Ramos (cell line): ENCODE results near the gene UBTD1.

Experiments
- in situ Hi-C: fragments of 300-500 bp; cut with MboI; formaldehyde crosslinking; loops from one replicate; pipeline ENCODE4 v1.14.3; 2022; ENCODE audit warnings: low sequenced_read_pairs; ENCODE audit not compliant: unreplicated experiment

UBTD1 gene

GRCh38 chr10:97481071-97481470 is 17.7 kb upstream of the UBTD1 start:
- in situ Hi-C loops, result no loop called here

DNA sequence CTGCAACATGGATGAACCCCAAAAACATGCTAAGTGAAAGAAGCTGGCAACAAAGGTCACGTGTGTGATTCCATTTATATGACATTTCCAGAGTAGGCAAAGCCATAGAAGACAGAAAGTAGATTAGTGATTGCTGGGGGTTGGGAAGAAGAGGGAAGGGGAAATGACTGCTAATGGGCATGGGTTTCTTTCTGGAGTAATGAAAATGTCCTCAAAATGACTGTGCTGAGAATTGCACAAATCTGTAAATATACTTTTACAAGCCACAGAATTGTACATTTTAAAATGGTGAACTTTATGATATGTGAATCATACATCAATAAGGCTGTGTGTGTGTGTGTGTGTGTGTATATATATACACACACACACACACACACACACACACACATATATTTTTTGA is 16.3 kb upstream of the UBTD1 start:
- in situ Hi-C loops, result no loop called here

DNA sequence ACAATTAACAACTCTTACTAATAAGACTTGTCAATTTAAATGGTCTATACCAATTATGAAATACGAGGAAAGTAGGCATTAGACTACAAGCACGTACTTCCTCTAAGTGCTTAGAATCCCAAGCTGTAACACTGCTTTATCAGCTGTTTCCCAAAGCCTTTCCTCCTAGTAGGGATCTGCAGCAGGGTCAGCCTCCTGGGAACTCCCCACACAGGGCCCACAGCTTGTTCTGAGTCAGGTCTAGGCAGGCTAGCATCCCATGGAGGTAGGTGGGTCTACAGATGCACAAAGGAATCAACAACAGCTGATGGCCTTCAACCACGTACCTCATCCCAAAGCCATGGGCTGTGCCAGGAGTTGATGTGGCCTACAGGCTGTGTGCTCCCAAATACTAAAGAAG is 15.2 kb upstream of the UBTD1 start:
- in situ Hi-C loops, result no loop called here

DNA sequence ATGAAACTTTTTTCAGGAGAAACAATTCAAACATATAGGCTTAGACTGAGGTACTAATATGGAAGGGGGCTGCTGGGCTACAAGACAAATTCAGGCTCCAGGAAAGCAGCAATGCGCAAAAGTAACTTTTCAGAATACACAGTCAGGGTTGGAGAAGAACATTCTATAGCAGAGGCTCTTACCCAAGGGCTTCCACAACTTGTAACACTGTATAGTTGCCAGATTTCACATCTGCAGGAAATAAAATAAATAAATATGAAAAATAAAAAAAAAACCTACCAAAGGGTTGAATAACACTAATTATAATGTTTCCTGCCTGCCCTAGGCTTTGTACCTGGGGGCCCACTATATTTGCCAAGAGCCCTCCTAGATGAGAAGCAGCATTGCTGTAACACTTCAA is 14.8 kb upstream of the UBTD1 start:
- in situ Hi-C loops, result no loop called here

GRCh38 chr10:97485647-97486281 is 13.0 kb upstream of the UBTD1 start:
- in situ Hi-C loops, result no loop called here

- in situ Hi-C loops, result no loop called here
These were observed 8.1 kb upstream of the UBTD1 start for GRCh38 chr10:97490592-97490991.

DNA sequence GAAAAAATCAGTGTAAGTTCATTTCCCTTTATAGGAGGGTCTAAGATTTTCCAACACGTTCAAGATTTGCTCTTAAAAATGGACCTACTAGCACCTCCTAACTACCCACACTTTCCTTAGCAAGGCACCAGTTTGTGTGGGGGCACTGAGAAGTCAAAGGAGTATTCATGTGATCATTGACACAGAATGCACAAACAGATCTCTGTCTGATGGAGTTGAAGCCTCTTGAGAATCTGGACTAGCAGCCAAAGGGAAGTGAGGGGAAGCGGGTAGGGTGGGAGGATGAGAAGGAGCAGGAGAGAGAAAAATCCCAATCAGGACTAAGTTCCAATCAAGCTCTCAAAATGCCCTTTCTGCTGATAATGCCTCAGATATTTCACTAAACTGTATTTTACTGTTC is 4.6 kb upstream of the UBTD1 start:
- in situ Hi-C loops, result no loop called here

DNA sequence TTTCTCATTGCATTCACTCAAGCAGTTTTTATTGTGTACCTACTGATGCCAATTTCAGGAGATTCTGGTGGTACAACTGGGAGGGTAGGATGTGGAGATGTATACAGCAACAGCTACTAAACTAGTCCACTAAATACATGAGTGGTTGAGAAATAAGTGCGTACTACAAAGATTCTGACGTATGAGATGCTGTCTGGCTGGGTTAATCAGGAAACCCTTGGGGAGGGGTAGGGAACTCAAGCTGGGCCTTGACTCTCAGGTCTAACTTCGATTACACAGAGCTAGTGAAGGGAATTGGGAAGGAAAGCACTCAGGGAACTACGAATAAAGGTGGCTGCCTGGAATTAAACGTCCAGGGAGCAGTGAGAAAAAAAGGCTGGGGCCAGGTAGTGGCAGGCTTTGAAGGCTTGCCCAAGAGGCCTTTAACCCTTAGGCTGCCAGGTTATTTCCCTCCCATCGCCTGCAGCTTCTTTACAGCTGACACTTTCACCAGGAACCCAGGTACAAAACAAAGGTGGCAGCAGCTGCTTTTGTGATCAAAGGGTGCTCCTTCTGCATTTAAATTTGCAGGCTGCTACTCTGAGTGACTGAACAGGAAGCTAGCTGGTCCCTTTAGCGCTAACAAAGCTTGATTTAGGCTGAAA is 3.7 kb upstream of the UBTD1 start:
- in situ Hi-C loops, result no loop called here

DNA sequence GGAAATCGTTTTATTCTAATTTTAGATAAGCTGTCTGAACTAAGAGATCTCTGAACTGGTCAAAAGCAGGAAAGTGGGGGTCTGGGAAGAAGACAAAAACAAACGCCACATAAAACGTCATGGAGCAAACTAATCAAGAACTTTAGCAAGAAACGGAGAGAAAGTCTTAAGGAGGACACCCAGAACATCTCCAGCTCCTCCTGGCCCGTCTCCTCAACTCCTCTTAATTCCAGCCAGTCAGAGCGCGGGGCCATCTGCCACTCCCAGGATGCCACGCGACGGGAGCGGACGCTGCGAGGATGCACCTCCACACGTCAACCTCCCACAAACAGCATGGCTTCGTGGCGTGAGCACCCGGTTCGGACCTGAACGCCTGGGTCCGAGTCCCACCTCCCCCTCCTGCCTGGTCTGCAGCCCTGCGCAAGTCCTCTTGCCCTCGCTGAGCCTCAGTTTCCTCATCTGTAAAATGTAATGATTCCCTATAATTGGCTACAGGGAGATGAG is 1.1 kb upstream of the UBTD1 start:
- in situ Hi-C loops, result no loop called here

GRCh38 chr10:97498076-97498840 is 466 bp upstream of the UBTD1 start, which contains the start of gene MMS19:
Gene MMS19 (minus strand): TSS chr10:97498422. CDS start chr10:97498384, 38 bp downstream.
- in situ Hi-C loops, result no loop called here

DNA sequence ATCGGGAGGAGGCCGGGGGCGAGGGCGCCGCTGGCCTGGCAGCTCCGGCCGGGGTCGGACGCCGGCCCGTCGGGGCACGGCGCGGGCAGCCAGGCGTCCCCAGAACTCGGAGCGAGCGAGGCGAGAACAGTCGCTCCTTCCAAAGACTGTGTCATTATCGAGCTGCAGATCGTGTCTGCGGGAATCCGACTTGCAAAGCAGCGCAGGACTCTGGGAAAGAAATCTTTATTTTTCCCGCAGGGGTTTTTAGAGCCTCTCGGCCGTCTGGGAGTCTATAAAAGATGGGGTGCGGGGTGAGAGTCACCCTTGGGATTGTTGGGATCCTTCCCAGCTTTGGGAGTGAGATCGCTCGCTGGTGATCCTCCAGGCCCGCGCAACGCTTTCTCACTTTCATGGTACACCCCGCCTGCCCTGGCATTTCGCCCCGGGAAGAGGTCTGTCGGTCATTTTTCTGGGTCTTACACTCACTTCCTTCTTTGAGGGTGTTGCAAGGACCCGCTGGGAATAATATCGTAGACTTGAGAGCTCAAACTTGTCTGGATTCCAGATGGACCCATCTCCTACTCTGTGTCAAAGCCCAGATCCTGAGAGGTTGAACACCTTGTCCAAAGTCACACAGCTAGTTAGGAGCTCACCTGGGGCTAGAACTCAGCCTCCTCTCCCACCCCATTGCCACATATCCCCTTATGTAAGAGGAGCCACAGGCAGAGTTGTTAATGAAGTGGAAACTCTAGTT is 1.0 kb downstream of the UBTD1 start:
- in situ Hi-C loops, result no loop called here

GRCh38 chr10:97500297-97500575 is 1.5 kb downstream of the UBTD1 start:
- in situ Hi-C loops, result no loop called here

- in situ Hi-C loops, result no loop called here
These were observed 4.2 kb downstream of the UBTD1 start for GRCh38 chr10:97502916-97503315.

GRCh38 chr10:97503406-97503805 is 4.7 kb downstream of the UBTD1 start:
- in situ Hi-C loops, result no loop called here

DNA sequence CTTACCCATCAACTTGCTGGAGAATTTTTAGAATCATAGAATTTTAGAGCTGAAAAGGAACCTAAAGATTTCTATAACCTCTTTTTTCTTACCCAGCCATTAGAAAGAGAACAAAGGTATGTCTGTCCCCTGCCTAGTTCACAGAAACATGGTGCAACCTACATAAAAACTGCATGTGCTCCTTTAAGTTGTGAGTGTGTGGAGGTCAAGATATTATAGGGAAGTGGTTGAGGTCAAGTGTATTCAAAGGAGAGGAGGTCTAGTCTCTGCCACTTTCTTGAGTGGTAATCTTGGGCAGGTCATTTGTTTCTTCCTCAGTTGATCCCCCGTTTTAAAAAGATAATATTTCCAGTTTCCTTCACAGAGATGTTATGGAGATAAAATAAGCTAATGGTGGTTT is 6.4 kb downstream of the UBTD1 start:
- in situ Hi-C loops, result no loop called here

DNA sequence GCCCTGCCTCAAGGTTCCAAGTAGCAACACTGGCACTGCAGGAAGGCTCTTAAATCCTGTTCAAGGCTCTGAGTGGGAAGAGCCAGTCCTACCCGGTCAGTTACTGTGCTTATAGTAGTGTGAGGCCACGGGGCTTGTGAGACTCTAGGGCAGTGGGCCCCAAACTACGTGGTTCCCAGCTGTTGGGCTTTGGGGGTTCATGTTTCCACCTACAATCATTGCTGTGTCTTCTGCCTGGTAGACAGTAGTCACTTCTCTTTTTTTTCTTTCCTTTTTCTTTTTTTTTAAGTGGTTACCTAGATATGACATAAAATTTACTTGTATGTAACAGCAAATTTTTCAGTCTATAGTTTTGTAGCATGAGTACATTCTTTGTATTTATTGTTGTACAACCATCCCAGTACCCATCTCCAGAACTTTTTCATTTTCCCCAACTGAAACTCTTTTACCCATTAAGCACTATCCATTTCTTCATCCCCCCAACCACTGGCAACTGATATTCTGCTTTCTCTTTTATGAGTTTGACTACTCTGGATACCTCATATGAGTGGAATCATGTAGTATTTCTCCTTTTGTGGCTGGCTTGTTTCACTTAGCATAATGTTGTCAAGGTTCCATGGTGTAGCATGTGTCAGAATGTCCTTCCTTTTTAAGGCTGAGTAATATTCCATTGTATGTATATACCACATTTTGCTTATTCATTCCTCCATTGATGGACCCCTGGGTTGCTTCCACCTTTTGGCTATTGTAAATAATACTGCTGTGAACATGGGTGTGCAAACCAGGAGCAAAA is 7.7 kb downstream of the UBTD1 start:
- in situ Hi-C loops, result no loop called here

DNA sequence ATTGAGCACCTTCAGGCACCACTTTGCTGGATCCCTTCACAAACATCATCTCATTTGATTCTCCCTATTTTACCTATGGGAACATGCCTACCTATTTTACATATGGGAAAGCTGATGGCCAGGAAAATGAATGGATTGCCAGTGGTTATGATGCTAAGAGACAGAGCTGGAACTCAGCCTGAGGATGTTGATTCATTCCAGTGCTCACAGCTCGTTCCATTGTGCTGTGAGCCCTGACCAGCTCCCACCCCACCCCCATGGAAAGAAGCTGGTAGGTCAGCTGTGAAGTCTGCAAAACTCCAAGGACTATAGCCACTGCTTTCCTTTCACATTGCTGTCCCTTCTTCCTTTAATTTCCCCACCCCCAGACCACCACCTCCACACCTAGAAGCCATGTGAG is 9.6 kb downstream of the UBTD1 start:
- in situ Hi-C loops, result no loop called here

DNA sequence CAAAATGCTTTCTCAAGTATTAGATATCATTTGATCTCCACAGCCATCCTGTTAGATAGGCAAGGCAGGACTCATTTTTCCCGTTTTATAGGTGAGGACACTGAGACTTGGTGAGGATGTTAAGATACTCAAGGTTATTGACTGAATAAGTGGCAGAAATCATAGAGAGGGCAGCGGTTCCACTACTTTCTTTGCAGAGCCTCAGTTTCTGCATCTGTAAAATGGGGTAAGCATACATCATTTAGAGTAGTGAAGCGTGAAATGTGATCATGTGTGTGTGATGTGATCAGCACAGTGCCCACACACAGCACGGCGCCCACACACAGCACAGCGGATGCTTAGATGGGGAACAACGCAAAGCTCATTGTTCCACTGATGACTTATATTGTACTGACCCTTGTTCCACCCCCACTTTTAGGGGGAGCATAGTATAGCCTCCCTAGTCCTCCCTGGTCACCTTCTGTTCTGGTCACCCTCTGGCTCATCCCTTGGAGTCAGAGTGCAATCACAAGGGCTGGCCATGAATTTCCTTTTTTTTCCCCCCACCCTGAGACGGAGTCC is 10.5 kb downstream of the UBTD1 start:
- in situ Hi-C loops, result no loop called here

DNA sequence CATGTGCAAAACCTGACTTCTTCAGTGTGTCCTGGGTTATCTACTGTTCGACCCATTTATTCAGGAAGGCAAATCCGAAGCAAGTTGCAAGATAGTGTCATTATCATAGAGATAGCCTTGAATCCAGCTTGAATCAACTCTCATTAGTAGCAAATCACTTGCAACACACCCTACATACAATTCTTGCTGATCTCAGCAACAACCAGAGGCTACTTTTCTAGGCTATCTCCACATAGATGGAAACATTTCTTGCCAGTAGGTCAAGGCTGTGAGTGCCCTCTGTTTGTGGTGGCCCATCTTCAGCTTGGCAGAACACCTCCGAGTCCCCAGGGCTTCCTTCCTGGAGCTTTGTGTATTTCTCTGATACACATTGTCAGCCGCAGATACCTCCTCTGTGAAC is 12.0 kb downstream of the UBTD1 start:
- in situ Hi-C loops, result no loop called here
